GM12801 (cell line): ENCODE data around the gene MIEF1.

Source experiments
- CTCF ChIP-seq: IDR thresholded peaks from one replicate; pipeline ENCODE4 v1.5.1; 2011; ENCODE audit warnings: control low read depth; ENCODE audit not compliant: insufficient read length; ENCODE audit errors: extremely low read depth

MIEF1 gene

GRCh38 chr22:39537975-39538374 lies 35.9 kb downstream of the MIEF1 start:
- TF ChIP-seq CTCF, result no peak

GRCh38 chr22:39543095-39543494 lies 41.0 kb downstream of the MIEF1 start:
- TF ChIP-seq CTCF, result no peak

GRCh38 chr22:39545386-39546365 lies 43.6 kb downstream of the MIEF1 start:
- TF ChIP-seq CTCF, result no peak

GRCh38 chr22:39546889-39547586 lies 44.9 kb downstream of the MIEF1 start:
- TF ChIP-seq CTCF, result no peak

- TF ChIP-seq CTCF, result no peak
Observed at GRCh38 chr22:39547587-39547947, 45.5 kb downstream of the MIEF1 start.

- TF ChIP-seq CTCF, result no peak
Observed at GRCh38 chr22:39553429-39553828, 51.3 kb downstream of the MIEF1 start.

- no peak for TF ChIP-seq CTCF
Observed at GRCh38 chr22:39554151-39554550, 52.1 kb downstream of the MIEF1 start.
